Esophagus muscularis mucosa (tissue), 3 donors: Measurements from ENCODE around the gene GAL3ST3.

ENCODE experiments used
- CTCF ChIP-seq, 3 experiments: fragments of 200-600 bp in 2 of 3; fragments of 450-650 bp in 1 of 3; sonication (generic) in 2 of 3; IDR thresholded peaks; one replicate each; pipeline ENCODE4 v1.5.1; 2017 to 2019; ENCODE audit warnings: antibody characterized with exemption in 3 of 3, mild to moderate bottlenecking in 2 of 3, moderate library complexity in 1 of 3
- POLR2A ChIP-seq: fragments of 450-650 bp; IDR thresholded peaks from one replicate; pipeline ENCODE4 v1.6.1; 2017; ENCODE audit warnings: antibody characterized with exemption, moderate library complexity, mild to moderate bottlenecking, low read depth

- TF ChIP-seq CTCF (IDR thresholded peaks at IDR 0.05) (no peak), POLR2A (no peak)
Measured at GRCh38 chr11:66051371-66051765, 2.4 kb upstream of the GAL3ST3 start.
